Heart right ventricle (tissue), 16 donors: ENCODE data around the gene CDT1. TPM values are rescaled to one million over a fixed set of nuclear protein-coding genes. Genes with fewer than 3 reads are reported as not detected.

Experiments
- ATAC-seq, 8 donors: fragments of 200-7000 bp; cut with Tn5 transposase; one replicate each; pipeline ENCODE4 v1.9.1; 2020; ENCODE audit warnings: mild to moderate bottlenecking in 8 of 8, moderate library complexity in 8 of 8, moderate number of reproducible peaks in 1 of 8
- DNase-seq, 2 donors: peaks; one replicate each; pipeline ENCODE4 v3.0.0-alpha.2; 2020
- H3K27ac ChIP-seq, 10 donors: fragments of 200-600 bp; sonication (generic) in 2 of 10; one replicate each; pipeline versions ENCODE4 v1.5.0 to v1.8.0; 2020 to 2022; ENCODE audit warnings: mild to moderate bottlenecking in 3 of 10
- H3K27me3 ChIP-seq, 7 donors: fragments of 200-600 bp; one replicate each; pipeline ENCODE4 v1.8.0; 2021 to 2022; ENCODE audit warnings: mild to moderate bottlenecking in 2 of 7
- H3K36me3 ChIP-seq, 9 donors: fragments of 200-600 bp; sonication (generic) in 1 of 9; one replicate each; pipeline versions ENCODE4 v1.5.0 to v1.8.0; 2020 to 2022; ENCODE audit warnings: mild to moderate bottlenecking in 2 of 9
- H3K4me1 ChIP-seq, 9 donors: fragments of 200-600 bp; sonication (generic) in 1 of 9; one replicate each; pipeline versions ENCODE4 v1.5.0 to v1.8.0; 2020 to 2022; ENCODE audit warnings: mild to moderate bottlenecking in 4 of 9
- H3K4me3 ChIP-seq, 10 donors: fragments of 200-600 bp; sonication (generic) in 2 of 10; one replicate each; pipeline versions ENCODE4 v1.5.0 to v1.8.0; 2020 to 2022; ENCODE audit warnings: mild to moderate bottlenecking in 7 of 10, moderate library complexity in 2 of 10
- H3K9me3 ChIP-seq, 11 donors: fragments of 200-600 bp in 10 of 11; sonication (generic) in 2 of 11; one replicate each; pipeline versions ENCODE4 v1.5.0 to v1.8.0; 2013 to 2022; ENCODE audit warnings: mild to moderate bottlenecking in 2 of 11, control low read depth in 1 of 11, moderate library complexity in 1 of 11
- whole genome bisulfite sequencing, 2 donors: extraction: QIAGEN DNeasy Blood & Tissue Kit; methylation state at CpG; one replicate each; pipeline ENCODE4 v1.1.7; 2013; ENCODE audit warnings: inconsistent platforms in 1 of 2; 5-methylcytosine and 5-hydroxymethylcytosine counted together
- intact Hi-C, 10 donors: fragments of 100-400 bp; cut with DNase I; formaldehyde crosslinking; loops; one replicate each; pipeline versions ENCODE4 v1.11.1 to v1.14.2; 2022
- polyA plus RNA-seq, 2 donors: library from polyadenylated mRNA; stranded (reverse); fragments of 200-250 nt; gene quantifications; one replicate each; pipeline ENCODE4 v1.2.3, GENCODE V29; 2013
- total RNA-seq, 10 donors: library from RNA; stranded (reverse); fragmentation: NEBNext Ultra II Directional in 3 of 10; extraction: Animal tissue kit (Norgen Biotek cat#: 25700) in 3 of 10; gene quantifications; one replicate each; pipeline versions ENCODE4 v1.2.1 to v1.2.4, GENCODE V29; 2021 to 2023
- TF ChIP-seq, protein P1 (sequence below), 9 donors: fragments of 200-600 bp; sonication (generic) in 2 of 9; IDR thresholded peaks; one replicate each; pipeline versions ENCODE4 v1.5.0 to v1.8.0; 2021 to 2022; ENCODE audit warnings: antibody characterized with exemption in 9 of 9, mild to moderate bottlenecking in 5 of 9, moderate library complexity in 1 of 9
- donor health status: Arrhythmogenic right ventricular cardiomyopathy.
- donor health status: ischemic (EF 13 %, LVEDD 7.1; RV severe dilation, severe dysfunction).
- donor health status: healthy with polysubstance abuse.
- donor health status: DM: no; HTN: yes; CAD: no.
- donor health status: DM: no; HTN: no; CAD: no.
- donor health status: ischemic (EF 25% LVEDD 6.9; RV normal size, moderate dysfunction).
- donor health status: ischemic (EF 25% LVEDD 5.7; RV mildly dilated, moderate dysfunction).
- donor health status: healthy.
- donor health status: DM: yes; HTN: yes; CAD: no.
- donor health status: Ischemic cardiomyopathy.
- donor health status: ischemic (EF 35%, LVEDD 5.7; RV mildly dilated, moderate dysfunction).
- donor health status: nonischemic (EF 11% LVEDD 7.7; RV severe dilation, severe dysfunction).
- donor health status: DM: yes; HTN: yes; CAD: no.
- donor health status: PGD.
- donor health status: ischemic (EF 29% LVEDD 5.4; RV normal size, mild dysfunction).
- donor health status: nonischemic (EF 23%, LVEDD 6.1; RV moderate dilation, normal function).

The CDT1 gene
- total and polyA plus RNA-seq, 12 donors, result 0.15 to 2.6 (median 0.35) TPM

DNA sequence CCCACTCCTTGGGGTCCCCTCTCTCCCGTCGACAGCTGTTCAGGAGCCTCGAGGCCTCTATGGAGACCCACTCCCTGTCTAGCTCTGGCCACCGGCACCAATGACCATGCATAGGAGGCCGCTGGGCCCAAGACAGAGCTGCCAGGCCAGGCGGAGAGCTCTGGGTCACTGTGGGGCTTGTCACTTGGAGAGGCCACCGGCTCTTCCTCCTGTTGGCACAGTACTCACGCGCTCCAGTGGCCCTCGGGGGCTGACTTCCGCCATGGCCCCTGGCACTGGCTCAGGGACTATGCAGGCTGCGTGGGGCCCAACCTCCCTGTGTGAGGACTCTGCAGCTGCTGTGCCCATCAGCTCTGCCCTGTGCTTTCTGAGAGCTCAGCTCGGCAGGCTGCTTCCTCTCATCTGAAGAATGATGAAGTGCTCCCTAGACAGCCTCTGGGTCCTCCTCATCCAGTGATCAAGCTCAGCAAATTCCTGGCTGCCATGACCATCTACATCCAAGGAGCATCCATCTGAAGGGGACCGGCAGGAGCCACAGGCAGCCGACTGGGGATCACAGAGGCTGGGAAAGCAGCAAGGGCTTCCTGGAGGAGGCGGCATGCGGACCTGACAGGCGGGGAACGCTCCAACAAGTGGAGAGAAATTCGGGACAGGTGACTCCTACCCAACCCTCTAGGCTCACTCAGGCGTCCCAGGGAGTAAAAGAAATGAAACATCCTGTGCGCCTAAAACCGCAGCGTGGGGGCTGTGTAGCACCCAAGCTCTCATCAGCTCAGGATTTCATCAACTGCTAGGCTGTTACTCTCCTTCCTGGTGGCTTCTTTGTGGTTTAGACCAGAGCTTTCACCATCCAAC, 36.4 kb downstream of the CDT1 start:
- Histone ChIP-seq H3K9me3 (no peaks in the 10 kb centered on the region), H3K27ac (no peak overlapping the region), H3K4me1 (peaks cover 0 to 4% (median 0%) of the 10 kb centered on the region in 9 donors), H3K4me3 (no peak overlapping the region), H3K36me3 (peaks cover 0 to 65% (median 9%) of the 10 kb centered on the region in 9 donors), H3K27me3 (no peaks in the 10 kb centered on the region)
- TF ChIP-seq, protein P1, sequence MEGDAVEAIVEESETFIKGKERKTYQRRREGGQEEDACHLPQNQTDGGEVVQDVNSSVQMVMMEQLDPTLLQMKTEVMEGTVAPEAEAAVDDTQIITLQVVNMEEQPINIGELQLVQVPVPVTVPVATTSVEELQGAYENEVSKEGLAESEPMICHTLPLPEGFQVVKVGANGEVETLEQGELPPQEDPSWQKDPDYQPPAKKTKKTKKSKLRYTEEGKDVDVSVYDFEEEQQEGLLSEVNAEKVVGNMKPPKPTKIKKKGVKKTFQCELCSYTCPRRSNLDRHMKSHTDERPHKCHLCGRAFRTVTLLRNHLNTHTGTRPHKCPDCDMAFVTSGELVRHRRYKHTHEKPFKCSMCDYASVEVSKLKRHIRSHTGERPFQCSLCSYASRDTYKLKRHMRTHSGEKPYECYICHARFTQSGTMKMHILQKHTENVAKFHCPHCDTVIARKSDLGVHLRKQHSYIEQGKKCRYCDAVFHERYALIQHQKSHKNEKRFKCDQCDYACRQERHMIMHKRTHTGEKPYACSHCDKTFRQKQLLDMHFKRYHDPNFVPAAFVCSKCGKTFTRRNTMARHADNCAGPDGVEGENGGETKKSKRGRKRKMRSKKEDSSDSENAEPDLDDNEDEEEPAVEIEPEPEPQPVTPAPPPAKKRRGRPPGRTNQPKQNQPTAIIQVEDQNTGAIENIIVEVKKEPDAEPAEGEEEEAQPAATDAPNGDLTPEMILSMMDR (IDR thresholded peaks at IDR 0.05), result no peak
- DNase-seq (no peak), ATAC-seq (no peak)
- 92 to 94% methylated on average over 24 of the region's 24 CpGs for WGBS, 2 donors
- intact Hi-C loops, result no loop called here

DNA sequence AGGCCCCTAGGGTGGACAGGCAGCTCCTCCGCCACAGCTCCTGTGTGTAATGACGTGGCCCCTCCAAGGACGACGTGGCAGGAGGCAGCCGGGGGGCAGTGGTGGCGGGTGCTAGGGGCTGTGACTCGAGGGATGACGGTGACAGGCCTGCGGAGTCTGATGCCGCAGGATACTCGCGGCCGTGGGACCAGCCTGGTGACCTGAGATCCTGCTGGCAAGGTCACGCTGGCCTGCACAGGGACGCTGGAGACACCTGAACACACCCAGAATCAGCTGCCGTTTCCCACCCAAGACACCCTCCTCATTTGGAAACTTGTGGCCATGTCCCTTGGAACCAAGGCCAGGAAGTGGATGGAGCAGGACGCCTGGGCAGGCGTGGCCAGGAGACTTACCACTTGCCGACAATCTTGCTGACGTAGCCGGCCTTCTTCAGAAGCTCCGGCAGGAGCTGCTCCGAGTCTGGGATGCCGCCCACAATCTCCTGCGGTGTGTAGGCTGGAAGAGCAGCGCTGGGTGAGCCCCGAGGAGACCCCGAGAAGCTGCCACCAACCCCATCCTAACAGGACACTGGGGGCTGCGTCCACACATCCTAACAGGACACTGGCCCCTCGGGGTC, 37.1 kb downstream of the CDT1 start:
- Histone ChIP-seq H3K4me3 (no peak overlapping the region), H3K27ac (no peak overlapping the region), H3K27me3 (no peaks in the 10 kb centered on the region), H3K9me3 (no peaks in the 10 kb centered on the region), H3K4me1 (peaks cover 0 to 4% (median 0%) of the 10 kb centered on the region in 9 donors), H3K36me3 (peaks cover 0 to 58% (median 9%) of the 10 kb centered on the region in 9 donors)
- TF ChIP-seq, protein P1 (IDR thresholded peaks at IDR 0.05), result no peak
- ATAC-seq (no peak), DNase-seq (no peak)
- WGBS, 2 donors, result 93 to 94% methylated on average over 30 of the region's 30 CpGs
- intact Hi-C loops, result no loop called here

DNA sequence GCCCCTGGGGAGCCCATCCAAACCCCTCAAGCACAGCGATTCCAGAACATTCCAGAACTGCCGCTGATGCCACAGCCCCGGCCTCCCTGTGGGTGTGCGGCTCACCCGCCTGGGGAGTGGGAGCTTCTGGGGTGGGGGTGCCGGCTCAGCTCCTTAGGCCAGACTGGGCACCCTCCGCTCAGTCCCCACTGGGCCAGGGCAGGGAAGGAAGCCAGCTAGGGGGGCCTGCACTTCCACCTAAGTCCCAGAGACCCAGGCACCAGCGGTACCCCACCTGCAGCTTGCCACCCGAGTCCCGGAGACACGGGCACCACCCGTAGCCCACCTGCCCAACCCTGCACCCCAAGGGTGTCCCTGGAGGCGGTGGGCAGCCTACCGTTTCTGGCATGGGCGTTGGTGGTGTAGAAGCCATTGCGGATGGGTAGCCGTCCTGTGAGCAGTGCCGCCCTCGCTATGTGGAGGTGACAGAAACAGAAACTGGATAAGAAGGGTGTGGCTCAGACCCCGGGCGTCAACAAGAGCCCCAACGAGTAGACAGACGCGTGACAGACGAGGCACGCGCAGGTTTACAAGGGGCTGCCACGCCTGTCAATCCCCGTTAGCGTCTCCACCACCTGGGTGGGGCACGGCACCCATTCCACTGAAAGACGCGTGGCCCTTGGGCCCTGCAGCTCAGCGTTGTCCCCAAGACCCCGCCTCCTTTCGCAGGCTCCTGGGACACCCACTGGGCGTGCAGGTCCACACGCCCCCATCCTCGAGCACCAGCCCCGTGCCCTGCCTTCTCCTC, 38.1 kb downstream of the CDT1 start:
- Histone ChIP-seq H3K36me3 (peaks cover 0 to 54% (median 9%) of the 10 kb centered on the region in 9 donors), H3K4me1 (peaks cover 0 to 4% (median 0%) of the 10 kb centered on the region in 9 donors), H3K27ac (no peak overlapping the region), H3K4me3 (no peak overlapping the region), H3K27me3 (no peaks in the 10 kb centered on the region), H3K9me3 (no peaks in the 10 kb centered on the region)
- no peak for ATAC-seq
- TF ChIP-seq, protein P1 (IDR thresholded peaks at IDR 0.05), result no peak
- 93 to 95% methylated on average over 40 of the region's 40 CpGs for WGBS, 2 donors
- intact Hi-C loops, result no loop called here
- no peak for DNase-seq

DNA sequence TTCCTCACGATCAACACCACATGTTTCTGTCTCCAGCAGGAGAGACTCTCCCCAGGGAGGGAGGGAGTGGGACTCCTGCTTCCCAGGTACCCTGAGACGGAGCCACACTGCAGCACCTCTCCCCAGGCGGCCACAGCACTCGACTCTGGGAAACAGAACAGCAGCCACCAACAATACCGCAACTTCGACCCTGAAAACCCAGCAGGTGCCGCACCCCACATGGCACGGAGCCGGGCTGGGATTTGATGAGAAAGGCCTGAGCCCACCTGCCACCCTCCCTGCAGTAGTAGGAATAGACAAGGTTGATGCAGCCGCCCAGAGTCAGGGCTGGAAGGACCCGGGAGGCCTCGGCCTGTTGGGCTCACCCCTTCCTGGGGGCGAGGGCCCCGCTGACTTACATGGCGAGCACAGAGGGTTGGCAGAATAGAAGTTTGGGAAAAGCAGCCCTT, 38.7 kb downstream of the CDT1 start:
- 82 to 96% methylated on average over 15 of the region's 15 CpGs for WGBS, 2 donors
- peaks cover 0 to 55% (median 9%) of the 10 kb centered on the region in 9 donors for H3K36me3 ChIP-seq
- DNase-seq (no peak), ATAC-seq (no peak)
- no peaks in the 10 kb centered on the region for H3K27me3 ChIP-seq
- TF ChIP-seq, protein P1 (IDR thresholded peaks at IDR 0.05), result no peak
- no peaks in the 10 kb centered on the region for H3K9me3 ChIP-seq
- intact Hi-C loops, result no loop called here
- H3K4me3 ChIP-seq, result no peak overlapping the region
- peaks cover 0 to 4% (median 0%) of the 10 kb centered on the region in 9 donors for H3K4me1 ChIP-seq
- no peak overlapping the region for H3K27ac ChIP-seq
